ENCODE measurements around the gene DAZAP2.
"Not testable (repeated sequence)": the region's sequence is repeated elsewhere in the genome, so short reads cannot be mapped to it uniquely, and the experiment has no call there.

DAZAP2 gene

DNA sequence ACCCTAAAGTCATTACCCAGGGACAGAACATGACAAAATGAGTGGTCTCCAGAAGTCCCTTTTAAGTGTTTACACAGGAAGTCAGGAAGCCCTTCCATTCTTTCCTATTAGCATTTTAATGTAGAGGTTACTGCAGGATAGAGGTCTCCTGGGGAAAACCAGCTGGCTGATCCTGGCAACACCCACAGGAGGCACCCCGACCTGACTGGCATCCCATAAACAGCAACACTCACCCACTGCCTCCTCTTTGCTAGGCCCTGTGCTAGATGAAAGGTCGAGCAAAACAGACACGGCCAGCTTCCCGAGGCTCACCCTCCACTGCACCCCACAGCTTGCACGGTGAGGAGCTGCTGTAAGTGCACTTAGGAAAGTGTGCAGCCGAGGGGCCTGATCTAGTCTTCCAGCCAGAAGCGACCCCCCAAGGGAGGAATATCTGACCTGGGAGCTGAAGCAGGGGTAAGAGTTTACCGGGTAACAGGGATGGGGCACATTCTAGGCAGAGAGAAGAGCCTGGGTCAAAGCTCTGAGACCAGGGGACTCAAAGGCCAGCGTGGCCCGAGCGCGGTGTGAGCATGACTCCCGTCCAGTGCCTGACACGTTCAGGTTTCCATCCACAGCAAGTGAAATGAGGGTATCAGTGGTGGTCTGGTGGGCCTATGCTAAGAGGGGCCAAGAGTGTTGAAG is 9.0 kb downstream of the DAZAP2 start:
- ChIA-PET CTCF (interaction anchor here (0.5 kb wide), 1 partner anchor 422 kb away, joined by 4 read pairs; no protein-coding TSS in a partner anchor), POLR2A (no interaction called here)
- TF ChIP-seq ZNF423 (tag by site-specific recombination; IDR thresholded peaks at IDR 0.05): peak; percentile 30; the same call in 1 of the 2 replicates
- TF ChIP-seq, protein P1, sequence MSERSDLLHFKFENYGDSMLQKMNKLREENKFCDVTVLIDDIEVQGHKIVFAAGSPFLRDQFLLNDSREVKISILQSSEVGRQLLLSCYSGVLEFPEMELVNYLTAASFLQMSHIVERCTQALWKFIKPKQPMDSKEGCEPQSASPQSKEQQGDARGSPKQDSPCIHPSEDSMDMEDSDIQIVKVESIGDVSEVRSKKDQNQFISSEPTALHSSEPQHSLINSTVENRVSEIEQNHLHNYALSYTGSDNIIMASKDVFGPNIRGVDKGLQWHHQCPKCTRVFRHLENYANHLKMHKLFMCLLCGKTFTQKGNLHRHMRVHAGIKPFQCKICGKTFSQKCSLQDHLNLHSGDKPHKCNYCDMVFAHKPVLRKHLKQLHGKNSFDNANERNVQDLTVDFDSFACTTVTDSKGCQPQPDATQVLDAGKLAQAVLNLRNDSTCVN (tag by site-specific recombination; optimal IDR thresholded peaks at IDR 0.05): no peak
- peak; percentile 80 for TF ChIP-seq ZIC2 (tag by site-specific recombination; IDR thresholded peaks at IDR 0.05)
- TF ChIP-seq, protein P2, sequence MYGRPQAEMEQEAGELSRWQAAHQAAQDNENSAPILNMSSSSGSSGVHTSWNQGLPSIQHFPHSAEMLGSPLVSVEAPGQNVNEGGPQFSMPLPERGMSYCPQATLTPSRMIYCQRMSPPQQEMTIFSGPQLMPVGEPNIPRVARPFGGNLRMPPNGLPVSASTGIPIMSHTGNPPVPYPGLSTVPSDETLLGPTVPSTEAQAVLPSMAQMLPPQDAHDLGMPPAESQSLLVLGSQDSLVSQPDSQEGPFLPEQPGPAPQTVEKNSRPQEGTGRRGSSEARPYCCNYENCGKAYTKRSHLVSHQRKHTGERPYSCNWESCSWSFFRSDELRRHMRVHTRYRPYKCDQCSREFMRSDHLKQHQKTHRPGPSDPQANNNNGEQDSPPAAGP (tag by site-specific recombination; IDR thresholded peaks at IDR 0.05): 0 out of 2 replicates have a peak, but pooled peaks have one; percentile 44
- Histone ChIP-seq H3K27ac (ENCODE audit: extremely low read depth, low read depth, low read length) (no peak overlapping the region), H3K36me3 (ENCODE audit: control insufficient read depth in 2 of 2, insufficient read depth in 1 of 2, low read length in 2 of 2) (peaks cover 10 to 26% of the 10 kb centered on the region in 2 experiments), H3K4me1 (ENCODE audit: control insufficient read depth, insufficient read depth, low read length) (no peaks in the 10 kb centered on the region), H3K9me3 (ENCODE audit: control insufficient read depth, insufficient read depth, low read depth, low read length) (no peaks in the 10 kb centered on the region), H3K4me3 (ENCODE audit: low read depth, low read length) (no peak overlapping the region)

DNA sequence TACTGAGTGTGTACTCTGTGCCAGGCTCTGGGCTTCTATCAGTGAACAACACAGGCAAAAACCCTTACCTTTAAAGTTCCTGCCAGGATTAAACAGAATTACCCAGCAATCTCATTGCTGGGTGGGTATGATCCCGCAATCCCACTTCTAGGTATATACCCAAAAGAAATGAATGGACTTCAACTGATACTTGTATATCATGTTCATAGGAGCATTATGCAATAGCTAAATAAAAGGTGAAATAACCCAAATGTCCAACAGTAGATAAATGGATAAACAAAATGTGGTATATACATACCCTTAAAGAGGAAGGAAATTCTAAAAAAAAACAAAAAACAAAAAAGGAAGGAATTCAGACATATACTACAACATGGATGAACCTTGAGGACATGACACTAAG is 14.7 kb downstream of the DAZAP2 start:
- H3K4me3 ChIP-seq (ENCODE audit: low read depth, low read length): no peak overlapping the region
- H3K9me3 ChIP-seq (ENCODE audit: control insufficient read depth, insufficient read depth, low read depth, low read length): no peaks in the 10 kb centered on the region
- ChIA-PET POLR2A (interaction anchor here (0.8 kb wide), 1 partner anchor 15 kb away, joined by 3 read pairs; the partner anchor contains the start of gene DAZAP2), CTCF (interaction anchor here (0.6 to 2.5 kb wide), 11 partner anchors 8 to 441 kb away, joined by 3 to 19 read pairs (median 8); partner anchors contain the start of gene SMAGP)
- H3K27ac ChIP-seq (ENCODE audit: extremely low read depth, low read depth, low read length): no peak overlapping the region
- no peaks in the 10 kb centered on the region for H3K36me3 ChIP-seq (ENCODE audit: control insufficient read depth in 2 of 2, insufficient read depth in 1 of 2, low read length in 2 of 2)
- TF ChIP-seq ZNF211 (tag by site-specific recombination; IDR thresholded peaks at IDR 0.05; ENCODE audit: low read depth) (no peak), ZNF169 (tag by site-specific recombination; IDR thresholded peaks at IDR 0.05) (no peak), ZNF157 (tag by site-specific recombination; IDR thresholded peaks at IDR 0.05) (no peak), GFI1B (tag by site-specific recombination; IDR thresholded peaks at IDR 0.05) (no peak)
- TF ChIP-seq, protein P3, sequence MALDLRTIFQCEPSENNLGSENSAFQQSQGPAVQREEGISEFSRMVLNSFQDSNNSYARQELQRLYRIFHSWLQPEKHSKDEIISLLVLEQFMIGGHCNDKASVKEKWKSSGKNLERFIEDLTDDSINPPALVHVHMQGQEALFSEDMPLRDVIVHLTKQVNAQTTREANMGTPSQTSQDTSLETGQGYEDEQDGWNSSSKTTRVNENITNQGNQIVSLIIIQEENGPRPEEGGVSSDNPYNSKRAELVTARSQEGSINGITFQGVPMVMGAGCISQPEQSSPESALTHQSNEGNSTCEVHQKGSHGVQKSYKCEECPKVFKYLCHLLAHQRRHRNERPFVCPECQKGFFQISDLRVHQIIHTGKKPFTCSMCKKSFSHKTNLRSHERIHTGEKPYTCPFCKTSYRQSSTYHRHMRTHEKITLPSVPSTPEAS (tag by site-specific recombination; IDR thresholded peaks at IDR 0.05): no peak
- no peaks in the 10 kb centered on the region for H3K4me1 ChIP-seq (ENCODE audit: control insufficient read depth, insufficient read depth, low read length)

DNA sequence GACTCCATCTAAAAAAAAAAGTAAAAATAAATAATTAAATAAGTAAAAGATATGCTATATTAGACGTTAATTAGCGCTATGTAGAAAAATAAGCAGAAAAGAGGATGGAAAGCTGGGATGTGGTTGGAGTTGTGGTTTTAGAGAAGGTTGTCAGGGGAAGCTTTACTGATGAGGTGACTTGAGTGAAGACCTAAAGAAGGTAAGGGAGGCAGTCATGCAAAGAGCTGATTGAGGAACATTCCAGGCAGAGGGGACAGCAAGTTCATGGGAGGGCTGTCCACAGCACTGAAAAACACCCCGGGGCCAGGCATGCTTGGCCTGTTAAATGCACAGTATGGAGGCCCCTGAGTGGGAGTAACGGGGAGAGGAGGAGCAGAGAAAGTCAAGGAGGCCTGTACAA is 15.9 kb downstream of the DAZAP2 start:
- Histone ChIP-seq H3K9me3 (ENCODE audit: control insufficient read depth, insufficient read depth, low read depth, low read length) (no peaks in the 10 kb centered on the region), H3K36me3 (ENCODE audit: control insufficient read depth in 2 of 2, insufficient read depth in 1 of 2, low read length in 2 of 2) (no peaks in the 10 kb centered on the region), H3K27ac (ENCODE audit: extremely low read depth, low read depth, low read length) (no peak overlapping the region), H3K4me1 (ENCODE audit: control insufficient read depth, insufficient read depth, low read length) (no peaks in the 10 kb centered on the region), H3K4me3 (ENCODE audit: low read depth, low read length) (no peak overlapping the region)
- ChIA-PET CTCF (interaction anchor here (0.6 kb wide), 1 partner anchor 83 kb away, joined by 4 read pairs; no protein-coding TSS in a partner anchor), POLR2A (no interaction called here)
- TF ChIP-seq ZNF843 (tag by site-specific recombination; IDR thresholded peaks at IDR 0.05): no peak
- no peak for TF ChIP-seq ZNF404 (tag by site-specific recombination; IDR thresholded peaks at IDR 0.05)
- TF ChIP-seq ZFP37 (tag by site-specific recombination; IDR thresholded peaks at IDR 0.05): no peak
- no peak for TF ChIP-seq ZNF423 (tag by site-specific recombination; IDR thresholded peaks at IDR 0.05)
- TF ChIP-seq ZNF658 (tag by site-specific recombination; IDR thresholded peaks at IDR 0.05): no peak
- no peak for TF ChIP-seq ZSCAN16 (tag by site-specific recombination; IDR thresholded peaks at IDR 0.05)
- TF ChIP-seq ZFP3 (tag by site-specific recombination; IDR thresholded peaks at IDR 0.05; ENCODE audit: low read depth): no peak
- no peak for TF ChIP-seq ZSCAN23 (tag by site-specific recombination; IDR thresholded peaks at IDR 0.05)

DNA sequence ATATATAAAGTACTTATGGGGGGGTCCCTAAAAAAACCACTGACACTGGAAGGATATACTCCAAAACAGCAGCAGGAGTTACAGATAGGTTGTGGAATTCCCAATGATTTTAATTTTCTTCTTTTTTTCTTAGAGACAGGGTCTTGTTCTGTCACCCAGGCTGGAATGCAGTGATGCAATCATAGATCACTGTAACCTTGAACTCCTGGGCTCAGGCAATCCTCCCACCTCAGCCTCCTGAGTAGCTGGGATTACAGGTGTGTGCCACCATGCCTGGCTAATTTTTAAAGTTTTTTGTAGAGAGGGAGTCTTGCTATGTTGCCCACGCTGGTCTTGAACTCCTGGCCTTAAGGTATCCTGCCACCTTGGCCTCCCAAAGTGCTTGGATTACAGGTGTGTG is 21.0 kb downstream of the DAZAP2 start:
- H3K4me1 ChIP-seq (ENCODE audit: control insufficient read depth, insufficient read depth, low read length); H3K36me3 ChIP-seq (ENCODE audit: control insufficient read depth in 2 of 2, insufficient read depth in 1 of 2, low read length in 2 of 2); H3K4me3 ChIP-seq (ENCODE audit: low read depth, low read length); H3K27ac ChIP-seq (ENCODE audit: extremely low read depth, low read depth, low read length); H3K9me3 ChIP-seq (ENCODE audit: control insufficient read depth, insufficient read depth, low read depth, low read length): not testable (repeated sequence)
- ChIA-PET POLR2A (interaction anchor here (0.8 kb wide), 1 partner anchor 15 kb away, joined by 6 read pairs; no protein-coding TSS in a partner anchor), CTCF (interaction anchor here (0.6 kb wide), 1 partner anchor 848 kb away, joined by 3 read pairs; no protein-coding TSS in a partner anchor)

Data from HEK293 (cell line).